HG02970 (cell line): ENCODE results near the gene PRIMPOL.
"Not testable (repeated sequence)": the region's sequence is repeated elsewhere in the genome, so short reads cannot be mapped to it uniquely, and the experiment has no call there.

Source experiments
- ATAC-seq: cut with Tn5 transposase; IDR thresholded peaks from one replicate; pipeline ENCODE4 v1.9.1; 2021; ENCODE audit warnings: mild to moderate bottlenecking, moderate library complexity, moderate number of reproducible peaks; ENCODE audit not compliant: unreplicated experiment, low FRiP score

Gene PRIMPOL, protein sequence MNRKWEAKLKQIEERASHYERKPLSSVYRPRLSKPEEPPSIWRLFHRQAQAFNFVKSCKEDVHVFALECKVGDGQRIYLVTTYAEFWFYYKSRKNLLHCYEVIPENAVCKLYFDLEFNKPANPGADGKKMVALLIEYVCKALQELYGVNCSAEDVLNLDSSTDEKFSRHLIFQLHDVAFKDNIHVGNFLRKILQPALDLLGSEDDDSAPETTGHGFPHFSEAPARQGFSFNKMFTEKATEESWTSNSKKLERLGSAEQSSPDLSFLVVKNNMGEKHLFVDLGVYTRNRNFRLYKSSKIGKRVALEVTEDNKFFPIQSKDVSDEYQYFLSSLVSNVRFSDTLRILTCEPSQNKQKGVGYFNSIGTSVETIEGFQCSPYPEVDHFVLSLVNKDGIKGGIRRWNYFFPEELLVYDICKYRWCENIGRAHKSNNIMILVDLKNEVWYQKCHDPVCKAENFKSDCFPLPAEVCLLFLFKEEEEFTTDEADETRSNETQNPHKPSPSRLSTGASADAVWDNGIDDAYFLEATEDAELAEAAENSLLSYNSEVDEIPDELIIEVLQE

GRCh38 chr4:184649026-184649970 is at the start of gene PRIMPOL, which contains the start of gene CASP3:
TSS of gene PRIMPOL (plus strand) at chr4:184649738. CDS start at chr4:184657141, 7,403 bp downstream.
TSS of gene CASP3 (minus strand) at chr4:184649447. CDS start at chr4:184638453, 10,994 bp downstream.
- peak; percentile 84 for ATAC-seq

- not testable (repeated sequence) for ATAC-seq
Measured at GRCh38 chr4:184600982-184601381, 48.6 kb upstream of the PRIMPOL start.

DNA sequence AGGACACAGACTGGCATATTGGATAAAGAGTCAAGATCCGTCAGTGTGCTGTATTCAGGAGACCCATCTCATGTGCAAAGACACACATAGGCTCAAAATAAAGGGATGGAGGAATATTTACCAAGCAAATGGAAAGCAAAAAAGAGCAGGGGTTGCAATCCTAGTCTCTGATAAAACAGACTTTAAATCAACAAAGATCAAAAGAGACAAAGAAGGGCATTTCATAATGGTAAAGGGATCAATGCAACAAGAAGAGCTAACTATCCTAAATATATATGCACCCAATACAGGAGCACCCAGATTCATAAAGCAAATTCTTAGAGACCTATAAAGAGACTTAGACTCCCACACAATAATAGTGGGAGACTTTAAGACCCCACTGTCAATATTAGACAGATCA is 46.7 kb upstream of the PRIMPOL start:
- not testable (repeated sequence) for ATAC-seq

- not testable (repeated sequence) for ATAC-seq
Measured at GRCh38 chr4:184607429-184607828, 42.1 kb upstream of the PRIMPOL start.

DNA sequence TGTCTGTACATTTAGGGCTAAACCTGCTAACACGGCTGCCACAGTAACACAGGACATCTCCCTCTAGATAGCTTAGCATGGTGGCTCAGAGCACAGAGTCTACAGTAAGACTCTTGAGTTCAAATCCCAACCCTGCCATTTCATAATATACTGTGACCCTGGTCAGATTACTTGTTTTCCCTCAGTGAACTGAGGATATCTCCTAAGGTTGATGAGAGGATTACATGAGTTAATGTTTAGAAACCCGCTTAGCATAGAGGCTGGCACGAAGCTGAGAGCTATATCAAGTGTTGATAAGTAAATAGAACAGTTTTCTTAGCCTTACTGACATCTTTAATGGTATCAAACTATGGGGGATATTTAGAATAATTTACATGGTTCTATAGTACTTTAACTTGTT is 37.5 kb upstream of the PRIMPOL start:
- ATAC-seq: no peak

DNA sequence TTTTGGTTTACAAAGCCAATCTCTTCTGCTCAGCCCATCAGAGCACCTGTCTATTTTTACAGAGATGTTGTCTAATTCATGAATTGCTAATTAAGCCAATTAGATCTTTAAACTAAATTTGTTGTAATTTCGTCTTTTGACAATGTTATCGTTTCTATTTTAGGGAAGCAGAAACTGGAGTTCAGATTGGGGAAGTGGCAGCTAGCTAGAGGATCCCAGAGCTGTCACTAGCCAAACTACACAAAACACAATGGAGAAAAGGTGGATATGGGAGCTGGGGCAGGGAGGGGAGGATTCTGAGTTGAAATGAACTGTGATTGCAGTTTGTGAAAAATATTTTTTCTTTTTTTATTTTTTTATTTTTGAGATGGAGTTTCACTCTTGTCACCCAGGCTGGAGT is 36.1 kb upstream of the PRIMPOL start:
- ATAC-seq: no peak

DNA sequence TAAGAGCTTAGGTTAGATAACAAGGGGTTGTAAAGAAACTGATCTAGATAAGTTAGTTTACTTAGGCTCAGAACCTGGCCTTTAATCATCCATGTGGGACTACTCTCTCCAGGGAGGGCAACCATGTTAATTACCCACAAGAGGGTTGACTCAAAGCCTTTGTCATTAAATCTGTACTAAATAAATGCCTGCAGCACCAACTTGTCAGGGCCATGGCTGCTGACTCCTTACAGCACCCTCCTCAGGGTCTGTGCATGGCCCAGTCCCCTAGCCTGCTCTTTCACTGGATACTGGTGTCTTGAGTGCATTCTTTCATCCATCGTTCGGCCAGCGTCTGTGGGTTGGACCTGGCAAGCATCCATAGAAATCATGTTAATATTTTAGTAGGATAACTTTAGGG is 35.0 kb upstream of the PRIMPOL start:
- no peak for ATAC-seq

- ATAC-seq: not testable (repeated sequence)
Measured at GRCh38 chr4:184616168-184616567, 33.4 kb upstream of the PRIMPOL start.

DNA sequence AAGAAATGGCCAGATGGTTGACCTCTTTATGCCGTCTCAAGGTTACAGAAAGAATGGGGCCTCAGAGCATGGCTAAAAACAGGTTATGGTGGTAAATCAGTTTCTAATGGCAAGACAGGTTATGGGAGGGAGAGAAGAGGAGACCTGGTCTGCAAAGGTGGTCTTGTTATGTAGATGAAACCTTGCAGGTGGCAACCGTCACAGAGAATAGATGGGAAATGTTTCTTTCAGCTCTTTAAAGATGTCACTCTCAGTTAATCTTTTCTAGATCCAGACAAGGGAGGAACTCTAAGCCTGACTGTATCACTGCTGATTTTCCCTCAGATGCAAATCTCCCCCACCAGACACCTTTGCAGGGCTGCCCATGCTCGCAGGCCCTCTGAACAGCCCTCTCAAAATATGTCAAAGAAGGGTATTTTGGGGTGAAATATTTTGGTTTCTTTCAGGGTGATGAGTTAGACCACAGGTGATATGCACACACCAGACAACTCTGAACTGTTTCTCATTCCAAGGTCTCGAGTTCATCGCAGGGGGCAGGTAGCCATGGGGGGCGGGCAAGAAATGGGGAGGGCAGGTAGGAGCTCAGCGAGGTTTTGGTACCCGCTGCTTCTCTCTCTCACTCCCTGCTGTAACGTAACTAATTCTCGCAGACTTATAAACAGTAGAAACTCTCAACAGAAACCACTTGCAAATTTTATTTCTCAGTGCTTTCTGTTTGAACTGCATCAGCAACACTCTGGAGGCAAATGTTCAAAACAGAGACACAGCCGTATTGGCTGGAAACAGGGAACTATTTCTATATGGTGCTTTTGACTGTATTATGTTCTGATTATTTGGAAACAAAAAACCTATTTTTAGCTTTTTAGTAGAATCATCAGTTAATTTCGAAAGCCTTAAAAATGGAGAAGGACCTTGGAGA is 32.6 kb upstream of the PRIMPOL start:
- ATAC-seq: no peak

DNA sequence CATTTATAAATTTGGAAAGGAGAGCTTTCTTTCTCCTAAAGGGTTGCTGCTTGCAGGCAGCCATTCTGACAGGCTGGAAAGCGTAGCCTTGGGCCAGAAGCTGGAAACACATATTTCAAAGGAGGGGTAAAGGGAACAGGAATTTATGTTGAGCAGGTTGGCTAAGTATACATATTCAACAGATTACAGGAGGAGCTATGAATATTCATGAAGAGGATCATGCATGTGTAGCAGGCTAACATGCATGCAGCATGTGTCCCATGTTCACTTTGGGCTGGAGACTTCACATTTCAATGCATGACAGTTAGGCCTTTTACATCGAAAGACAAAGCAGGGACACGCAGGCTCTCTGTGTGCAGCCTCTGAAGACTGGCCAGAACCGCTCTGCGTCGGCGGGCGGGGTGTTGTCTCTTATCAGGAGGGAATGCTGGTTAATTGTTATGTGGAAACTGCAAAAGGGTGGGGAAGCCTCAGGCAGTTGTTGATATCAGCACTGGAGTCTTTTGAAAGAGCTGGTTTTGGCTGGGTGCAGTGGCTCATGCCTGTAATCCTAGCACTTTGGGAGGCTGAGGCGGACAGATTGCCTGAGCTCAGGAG is 31.8 kb upstream of the PRIMPOL start:
- no peak for ATAC-seq

DNA sequence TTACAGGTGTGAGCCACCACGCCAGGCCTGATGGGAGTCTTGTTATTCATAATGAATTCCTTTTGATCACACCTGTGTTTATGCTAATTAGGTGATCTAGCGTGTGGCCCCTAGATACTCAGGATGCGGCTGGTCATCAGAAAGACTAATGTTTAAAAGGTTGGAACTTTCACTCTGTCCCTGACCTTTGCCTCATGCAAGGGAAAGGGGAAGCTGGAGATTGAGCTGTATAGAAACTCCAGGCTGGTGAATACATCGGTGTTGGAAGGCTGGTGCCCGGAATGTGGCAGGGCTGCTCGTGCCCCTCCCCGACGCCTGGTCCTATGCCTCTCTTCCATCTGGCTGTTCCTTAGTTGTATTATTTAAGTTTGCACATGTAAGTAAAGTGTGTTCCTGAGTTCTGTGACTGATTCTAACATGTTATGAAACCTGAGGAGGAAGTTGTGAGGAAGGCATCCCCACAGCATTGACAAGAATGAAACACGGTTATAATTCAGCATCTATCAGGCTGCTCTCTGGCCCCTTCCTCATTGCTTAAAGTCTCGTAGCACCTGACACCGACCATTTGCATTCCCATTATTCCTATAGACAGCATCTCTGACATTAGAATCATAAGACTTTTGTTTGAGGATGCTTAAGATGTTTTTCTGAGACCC is 29.2 kb upstream of the PRIMPOL start:
- ATAC-seq: no peak

- ATAC-seq: no peak
Measured at GRCh38 chr4:184621518-184621917, 28.0 kb upstream of the PRIMPOL start.

- ATAC-seq: not testable (repeated sequence)
Measured at GRCh38 chr4:184624504-184624903, 25.0 kb upstream of the PRIMPOL start.

DNA sequence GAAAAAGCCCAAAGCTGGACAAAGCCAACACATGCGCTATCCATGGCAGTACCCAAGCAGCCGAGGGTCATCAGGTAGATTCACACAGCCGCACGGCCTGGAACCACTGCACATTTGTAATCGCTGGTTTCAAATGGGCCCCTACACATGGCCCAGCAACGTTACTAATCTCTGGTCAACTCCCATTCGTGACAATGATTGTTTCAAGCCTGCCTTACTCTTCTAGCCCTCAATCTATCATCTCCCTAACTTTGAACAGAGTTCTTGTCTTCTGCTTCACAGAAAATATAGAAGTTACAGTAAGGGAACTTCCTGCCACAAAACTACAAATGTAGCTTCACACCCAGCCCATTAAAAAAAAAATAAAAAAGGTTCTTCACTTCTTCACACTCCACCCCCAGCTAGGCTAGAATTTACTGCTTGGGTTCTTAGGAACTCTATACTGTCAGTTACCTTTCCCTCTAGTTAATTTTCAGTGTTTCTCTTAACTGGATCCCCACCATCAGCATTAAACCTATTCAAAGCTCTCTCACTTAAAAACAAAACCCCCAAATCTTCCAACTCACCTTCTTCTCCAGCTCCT is 24.5 kb upstream of the PRIMPOL start:
- ATAC-seq: no peak

- not testable (repeated sequence) for ATAC-seq
Measured at GRCh38 chr4:184625783-184626596, 23.5 kb upstream of the PRIMPOL start.

DNA sequence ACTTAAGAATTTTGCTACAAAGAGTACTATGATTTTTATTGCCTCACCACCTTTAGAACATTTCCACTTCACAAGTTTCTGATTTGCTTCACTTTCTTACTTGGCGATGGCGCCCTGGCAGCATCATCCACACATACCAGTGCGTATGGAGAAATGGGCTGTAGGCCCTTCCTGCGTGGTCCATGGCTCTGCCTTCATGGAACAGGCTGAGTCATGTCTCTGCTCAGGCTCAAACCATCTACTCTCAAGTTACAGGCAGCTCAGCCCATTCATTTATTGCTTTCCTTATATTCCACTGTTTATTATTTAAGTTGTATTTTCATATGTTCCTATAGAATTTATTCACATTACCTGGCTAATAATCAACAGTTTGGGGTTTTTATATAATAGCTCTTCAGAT is 21.4 kb upstream of the PRIMPOL start:
- ATAC-seq: no peak

- ATAC-seq: no peak
Measured at GRCh38 chr4:184632842-184633241, 16.7 kb upstream of the PRIMPOL start.

DNA sequence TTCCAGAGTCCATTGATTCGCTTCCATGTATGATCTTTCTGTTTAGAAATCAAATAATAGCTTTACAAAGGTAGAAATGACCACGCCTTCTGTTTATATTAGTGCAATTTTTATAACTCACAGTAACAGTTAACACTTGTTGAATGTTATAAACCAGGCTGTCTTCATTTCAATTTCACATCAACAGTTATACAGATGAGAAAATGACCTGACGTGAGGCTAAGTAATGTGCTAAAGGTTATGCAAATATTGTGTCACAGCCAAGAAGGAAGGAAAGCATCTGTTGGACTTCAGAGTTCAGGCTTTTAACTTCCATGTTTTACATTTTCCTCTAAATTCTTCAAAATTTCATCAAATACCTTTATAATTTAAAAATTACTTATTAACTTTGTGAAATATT is 14.2 kb upstream of the PRIMPOL start:
- no peak for ATAC-seq
